Mammary epithelial cell (primary cell): ENCODE measurements around the gene RNF146.

Experiments
- EZH2 ChIP-seq: IDR thresholded peaks from 2 replicates; pipeline ENCODE4 v1.6.1; 2012; ENCODE audit warnings: low read length, inconsistent platforms, borderline replicate concordance
- TF ChIP-seq, protein P1 (sequence below), 2 donors: IDR thresholded peaks in 1 of 2; conservative IDR thresholded peaks in 1 of 2; 2 replicates each; pipeline ENCODE4 v1.5.1; 2011 to 2012; ENCODE audit warnings: inconsistent platforms in 2 of 2, low read length in 2 of 2, mild to moderate bottlenecking in 2 of 2, control low read depth in 1 of 2, low read depth in 1 of 2; ENCODE audit not compliant: insufficient read depth in 1 of 2; ENCODE audit errors: extremely low read depth in 1 of 2

GRCh38 chr6:127300411-127300810 is 33.7 kb downstream of the RNF146 start:
- TF ChIP-seq, protein P1, sequence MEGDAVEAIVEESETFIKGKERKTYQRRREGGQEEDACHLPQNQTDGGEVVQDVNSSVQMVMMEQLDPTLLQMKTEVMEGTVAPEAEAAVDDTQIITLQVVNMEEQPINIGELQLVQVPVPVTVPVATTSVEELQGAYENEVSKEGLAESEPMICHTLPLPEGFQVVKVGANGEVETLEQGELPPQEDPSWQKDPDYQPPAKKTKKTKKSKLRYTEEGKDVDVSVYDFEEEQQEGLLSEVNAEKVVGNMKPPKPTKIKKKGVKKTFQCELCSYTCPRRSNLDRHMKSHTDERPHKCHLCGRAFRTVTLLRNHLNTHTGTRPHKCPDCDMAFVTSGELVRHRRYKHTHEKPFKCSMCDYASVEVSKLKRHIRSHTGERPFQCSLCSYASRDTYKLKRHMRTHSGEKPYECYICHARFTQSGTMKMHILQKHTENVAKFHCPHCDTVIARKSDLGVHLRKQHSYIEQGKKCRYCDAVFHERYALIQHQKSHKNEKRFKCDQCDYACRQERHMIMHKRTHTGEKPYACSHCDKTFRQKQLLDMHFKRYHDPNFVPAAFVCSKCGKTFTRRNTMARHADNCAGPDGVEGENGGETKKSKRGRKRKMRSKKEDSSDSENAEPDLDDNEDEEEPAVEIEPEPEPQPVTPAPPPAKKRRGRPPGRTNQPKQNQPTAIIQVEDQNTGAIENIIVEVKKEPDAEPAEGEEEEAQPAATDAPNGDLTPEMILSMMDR (conservative IDR thresholded peaks at IDR 0.05 in 1 of 2, IDR thresholded peaks at IDR 0.05 in 1 of 2; ENCODE audit: extremely low read depth in 1 of 2, insufficient read depth in 1 of 2, low read depth in 1 of 2, low read length in 2 of 2), result no peak
- no peak for TF ChIP-seq EZH2
